ENCODE measurements around the gene FGGY.

DNA sequence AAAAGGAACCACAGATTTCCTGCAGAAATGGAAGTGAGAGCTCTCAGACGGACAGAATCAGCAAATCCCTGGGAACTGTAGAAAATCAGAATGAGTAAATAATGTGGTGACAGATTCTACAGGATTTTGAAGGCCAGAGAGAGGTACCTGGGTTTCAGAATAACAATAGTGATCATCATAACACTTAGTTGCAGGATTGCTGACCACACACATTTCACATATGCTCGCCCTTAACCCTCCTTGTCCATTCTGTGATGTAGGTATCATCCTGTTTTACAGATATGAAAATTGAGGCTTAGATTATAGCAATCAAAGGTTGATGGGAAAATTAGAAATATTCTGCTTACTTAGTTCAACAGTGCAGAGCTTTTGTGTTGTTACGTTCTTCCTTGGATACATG lies 419.9 kb downstream of the FGGY start:
- no peak for TF ChIP-seq TEAD1 (CRISPR knock-in tag; IDR thresholded peaks at IDR 0.05)
- TF ChIP-seq, protein P1, sequence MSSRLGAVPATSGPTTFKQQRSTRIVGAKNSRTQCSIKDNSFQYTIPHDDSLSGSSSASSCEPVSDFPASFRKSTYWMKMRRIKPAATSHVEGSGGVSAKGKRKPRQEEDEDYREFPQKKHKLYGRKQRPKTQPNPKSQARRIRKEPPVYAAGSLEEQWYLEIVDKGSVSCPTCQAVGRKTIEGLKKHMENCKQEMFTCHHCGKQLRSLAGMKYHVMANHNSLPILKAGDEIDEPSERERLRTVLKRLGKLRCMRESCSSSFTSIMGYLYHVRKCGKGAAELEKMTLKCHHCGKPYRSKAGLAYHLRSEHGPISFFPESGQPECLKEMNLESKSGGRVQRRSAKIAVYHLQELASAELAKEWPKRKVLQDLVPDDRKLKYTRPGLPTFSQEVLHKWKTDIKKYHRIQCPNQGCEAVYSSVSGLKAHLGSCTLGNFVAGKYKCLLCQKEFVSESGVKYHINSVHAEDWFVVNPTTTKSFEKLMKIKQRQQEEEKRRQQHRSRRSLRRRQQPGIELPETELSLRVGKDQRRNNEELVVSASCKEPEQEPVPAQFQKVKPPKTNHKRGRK (CRISPR knock-in tag; IDR thresholded peaks at IDR 0.05; ENCODE audit: borderline replicate concordance) = no peak
- TF ChIP-seq, protein P2, sequence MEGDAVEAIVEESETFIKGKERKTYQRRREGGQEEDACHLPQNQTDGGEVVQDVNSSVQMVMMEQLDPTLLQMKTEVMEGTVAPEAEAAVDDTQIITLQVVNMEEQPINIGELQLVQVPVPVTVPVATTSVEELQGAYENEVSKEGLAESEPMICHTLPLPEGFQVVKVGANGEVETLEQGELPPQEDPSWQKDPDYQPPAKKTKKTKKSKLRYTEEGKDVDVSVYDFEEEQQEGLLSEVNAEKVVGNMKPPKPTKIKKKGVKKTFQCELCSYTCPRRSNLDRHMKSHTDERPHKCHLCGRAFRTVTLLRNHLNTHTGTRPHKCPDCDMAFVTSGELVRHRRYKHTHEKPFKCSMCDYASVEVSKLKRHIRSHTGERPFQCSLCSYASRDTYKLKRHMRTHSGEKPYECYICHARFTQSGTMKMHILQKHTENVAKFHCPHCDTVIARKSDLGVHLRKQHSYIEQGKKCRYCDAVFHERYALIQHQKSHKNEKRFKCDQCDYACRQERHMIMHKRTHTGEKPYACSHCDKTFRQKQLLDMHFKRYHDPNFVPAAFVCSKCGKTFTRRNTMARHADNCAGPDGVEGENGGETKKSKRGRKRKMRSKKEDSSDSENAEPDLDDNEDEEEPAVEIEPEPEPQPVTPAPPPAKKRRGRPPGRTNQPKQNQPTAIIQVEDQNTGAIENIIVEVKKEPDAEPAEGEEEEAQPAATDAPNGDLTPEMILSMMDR (IDR thresholded peaks at IDR 0.05) = no peak

Data from WTC11 (cell line).